RWPE1 (cell line): ENCODE results near the gene NMBR.

Experiments used
- CTCF ChIA-PET: fragments of 350-600 bp; sonication (Branson Sonifier 250); formaldehyde crosslinking; extraction: SDS; loops from one replicate; lab custom pipeline; 2021; lab: Yijun Ruan, JAX
- POLR2A ChIA-PET: fragments of 400-600 bp; formaldehyde crosslinking; extraction: SDS; loops from one replicate; lab custom pipeline; 2020; ENCODE audit warnings: antibody characterized with exemption; ENCODE audit not compliant: low non-redundant PET; lab: Yijun Ruan, JAX
- DNase-seq: peaks from one replicate; pipeline ENCODE4 v3.0.0; 2012; ENCODE audit warnings: low spot score
- H3K27ac ChIP-seq: fragments of 450-650 bp; 2 replicates; pipeline ENCODE4 v1.5.1; 2017
- CTCF ChIP-seq: fragments of 450-650 bp; conservative IDR thresholded peaks from 2 replicates; pipeline ENCODE4 v1.5.1; 2017; ENCODE audit warnings: low read depth, mild to moderate bottlenecking

NMBR gene

GRCh38 chr6:142174703-142175102 is 27.8 kb upstream of the NMBR start:
- TF ChIP-seq CTCF, result no peak
- DNase-seq, result no peak
- H3K27ac ChIP-seq, result no peak overlapping the region
- ChIA-PET POLR2A (interaction anchor here (0.6 kb wide), 1 partner anchor 33 kb away, joined by 5 read pairs; no protein-coding TSS in a partner anchor), CTCF (no interaction called here)

DNA sequence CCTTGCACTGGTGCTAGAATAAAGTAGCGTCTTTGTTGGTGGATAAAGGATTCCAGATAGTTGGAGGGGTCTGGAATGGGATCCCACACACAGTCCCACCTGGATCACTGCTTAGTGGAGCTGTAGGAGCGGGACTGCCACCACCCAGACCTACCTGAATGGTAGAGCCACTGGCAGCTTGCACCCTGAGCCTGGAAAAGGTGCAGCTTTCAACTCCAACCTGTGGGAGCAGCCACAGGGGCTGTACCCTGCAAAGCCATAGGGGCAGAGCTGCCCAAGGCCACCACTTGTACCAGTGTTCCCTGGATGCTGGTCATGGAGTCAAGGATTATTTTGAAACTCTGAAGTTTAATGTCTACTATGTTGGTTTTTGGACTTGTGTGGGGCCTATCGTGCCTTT is 27.1 kb upstream of the NMBR start:
- ChIA-PET POLR2A (no interaction called here), CTCF (no interaction called here)
- no peak for TF ChIP-seq CTCF
- DNase-seq, result no peak
- no peak overlapping the region for H3K27ac ChIP-seq

DNA sequence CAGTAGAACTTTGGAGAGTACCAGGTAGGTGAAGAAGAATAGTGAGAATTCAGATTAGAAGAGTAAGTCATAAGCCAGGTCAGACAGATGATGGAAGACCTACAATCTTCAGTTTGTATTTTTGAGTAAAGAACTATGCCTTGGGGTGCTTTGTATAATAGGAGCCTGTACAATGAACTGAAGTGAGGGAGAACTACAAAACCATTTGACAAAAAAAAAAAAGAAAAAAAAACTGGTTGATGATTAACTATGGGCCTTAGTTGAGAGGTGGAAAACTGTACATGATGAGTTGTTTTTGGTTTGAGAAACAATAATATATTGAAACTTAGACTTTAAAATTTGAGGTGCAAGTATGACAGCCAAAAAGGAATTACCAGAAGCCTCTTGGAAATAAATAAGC is 25.8 kb upstream of the NMBR start:
- H3K27ac ChIP-seq, result no peak overlapping the region
- POLR2A ChIA-PET, result no interaction called here
- CTCF ChIA-PET, result no interaction called here
- no peak for DNase-seq
- no peak for TF ChIP-seq CTCF

GRCh38 chr6:142171351-142171750 is 24.4 kb upstream of the NMBR start:
- CTCF ChIA-PET, result interaction anchor here (0.5 to 0.6 kb wide), 2 partner anchors 20 to 988 kb away, joined by 3 read pairs; no protein-coding TSS in a partner anchor
- TF ChIP-seq CTCF, result no peak
- POLR2A ChIA-PET, result no interaction called here
- no peak overlapping the region for H3K27ac ChIP-seq
- DNase-seq, result no peak

- no peak for TF ChIP-seq CTCF
- ChIA-PET POLR2A (no interaction called here), CTCF (interaction anchor here (0.7 kb wide), 1 partner anchor 18 kb away, joined by 3 read pairs; no protein-coding TSS in a partner anchor)
- H3K27ac ChIP-seq, result no peak overlapping the region
- DNase-seq, result no peak
Measured at GRCh38 chr6:142167486-142167885, 20.6 kb upstream of the NMBR start.

GRCh38 chr6:142167071-142167470 is 20.1 kb upstream of the NMBR start:
- H3K27ac ChIP-seq, result no peak overlapping the region
- no peak for DNase-seq
- ChIA-PET POLR2A (no interaction called here), CTCF (no interaction called here)
- TF ChIP-seq CTCF, result no peak
